CD4-positive, alpha-beta T cell treated with Interleukin-15 for 4 hours (primary cell): Measurements from ENCODE around the gene SLC34A1.

ENCODE experiments used
- DNase-seq: peaks from one replicate; pipeline ENCODE4 v3.0.0-alpha.2; 2020; ENCODE audit warnings: low spot score

The SLC34A1 gene

GRCh38 chr5:177446200-177447065 lies 62.2 kb downstream of the SLC34A1 start, which contains the start of gene PRR7:
Gene PRR7 (plus strand): TSS chr5:177446814. CDS start chr5:177455068, 8,254 bp downstream.
- DNase-seq, result peak; percentile 74

DNA sequence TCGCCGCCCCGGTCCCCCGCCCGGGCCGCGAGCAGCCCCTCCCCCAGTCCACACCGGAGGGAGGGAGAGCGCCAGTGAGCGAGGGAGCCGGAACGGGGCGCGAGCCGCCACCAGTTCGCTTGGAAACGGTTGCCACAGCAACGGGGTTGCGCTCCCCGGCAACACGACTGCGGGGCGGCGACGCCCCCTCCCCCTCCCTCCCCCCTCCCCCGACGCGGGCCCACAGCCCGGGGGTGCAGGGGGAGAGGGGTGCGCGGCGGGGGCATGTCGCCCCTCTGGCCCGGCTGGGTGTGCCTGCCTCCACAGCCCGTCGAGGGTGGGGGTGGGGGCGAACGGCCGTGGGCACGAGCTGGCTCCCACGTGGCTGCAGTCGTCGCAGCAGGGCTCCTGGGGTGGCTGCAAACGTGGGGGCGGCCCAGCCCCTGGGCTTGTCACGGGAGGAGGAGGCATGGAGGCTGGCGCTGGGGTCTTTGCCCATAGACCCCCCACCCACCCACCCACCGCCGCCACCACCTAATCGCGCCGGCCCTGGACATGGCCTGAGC lies 62.9 kb downstream of the SLC34A1 start:
- peak; percentile 82 for DNase-seq

- no peak for DNase-seq
These were observed 63.5 kb downstream of the SLC34A1 start for GRCh38 chr5:177447611-177448243.
